GM18951 (cell line): ENCODE results near the gene ZFPL1.

Experiments used
- POLR2A ChIP-seq: IDR thresholded peaks from 4 replicates; pipeline ENCODE4 v1.6.1; 2011; ENCODE audit warnings: mild to moderate bottlenecking; ENCODE audit not compliant: insufficient read length, insufficient read depth; ENCODE audit errors: extremely low read depth
- in situ Hi-C: fragments of 300-500 bp; cut with MboI; formaldehyde crosslinking; loops from one replicate; pipeline ENCODE4 v1.12.0; 2022; ENCODE audit warnings: low sequenced_read_pairs, mixed read lengths, inconsistent platforms; ENCODE audit not compliant: unreplicated experiment

The ZFPL1 gene

DNA sequence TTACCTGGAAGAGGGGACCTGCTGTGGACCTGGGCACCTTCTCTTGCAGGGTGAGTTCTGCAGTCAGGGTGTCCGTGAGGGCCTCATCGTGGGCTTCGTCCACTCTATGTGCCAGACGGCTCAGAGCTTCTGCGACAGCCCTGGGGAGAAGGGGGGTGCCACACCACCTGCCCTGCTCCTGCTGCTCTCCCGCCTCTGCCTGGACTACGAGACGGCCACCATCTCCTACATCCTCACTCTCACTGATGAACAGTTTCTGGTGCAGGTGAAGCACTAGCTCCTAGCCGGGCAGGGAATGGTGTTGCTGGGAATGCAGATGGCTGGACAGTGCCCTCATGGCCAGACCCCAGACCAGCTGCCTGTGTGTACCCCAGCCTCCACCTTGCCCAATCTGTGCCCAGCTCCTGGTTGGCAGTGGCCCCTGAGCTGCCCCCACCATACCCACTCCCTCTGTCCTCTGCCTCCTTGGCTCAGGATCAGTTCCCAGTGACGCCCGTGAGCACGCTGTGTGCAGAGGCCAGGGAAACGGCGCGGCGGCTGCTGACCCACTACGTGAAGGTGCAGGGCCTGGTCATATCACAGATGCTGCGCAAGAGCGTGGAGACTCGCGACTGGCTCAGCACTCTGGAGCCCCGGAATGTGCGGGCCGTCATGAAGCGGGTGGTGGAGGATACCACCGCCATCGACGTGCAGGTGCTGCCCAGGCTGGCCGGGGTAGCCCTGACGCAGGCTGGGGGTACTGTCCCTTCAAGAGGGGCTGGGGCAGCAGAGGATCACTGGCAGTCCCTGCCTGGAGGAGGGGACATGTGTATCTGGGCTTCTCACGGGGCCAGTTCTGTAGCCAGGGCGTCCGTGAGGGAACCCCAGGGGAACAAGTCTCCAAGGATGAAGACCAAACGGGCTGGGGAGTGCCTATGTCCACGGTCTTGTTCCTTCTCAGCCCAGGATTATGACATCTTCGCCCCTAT lies 25.5 kb downstream of the ZFPL1 start:
- no peak for TF ChIP-seq POLR2A
- in situ Hi-C loops = no loop called here

DNA sequence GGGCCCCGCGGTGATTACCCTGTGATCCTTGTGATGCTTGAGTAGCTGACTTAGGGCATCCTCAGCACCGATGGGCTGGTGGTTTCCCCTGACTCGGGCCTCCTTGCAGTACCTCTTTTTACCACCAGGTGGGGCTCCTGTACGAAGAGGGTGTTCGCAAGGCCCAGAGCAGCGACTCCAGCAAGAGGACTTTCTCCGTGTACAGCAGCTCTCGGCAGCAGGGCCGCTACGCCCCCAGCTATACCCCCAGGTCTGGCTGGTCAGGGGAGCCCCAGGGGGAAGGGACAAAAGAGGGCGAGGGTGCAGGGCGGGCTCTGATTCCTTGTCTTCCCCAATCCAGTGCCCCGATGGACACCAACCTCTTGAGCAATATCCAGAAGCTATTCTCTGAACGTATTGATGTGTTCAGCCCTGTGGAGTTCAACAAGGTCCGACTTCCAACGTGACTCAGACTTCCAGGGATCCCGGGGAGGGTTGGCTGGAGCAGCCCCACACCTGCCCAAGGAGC lies 26.4 kb downstream of the ZFPL1 start:
- in situ Hi-C loops = no loop called here
- TF ChIP-seq POLR2A = no peak

GRCh38 chr11:65111159-65111743 lies 27.2 kb downstream of the ZFPL1 start:
- in situ Hi-C loops = no loop called here
- TF ChIP-seq POLR2A = no peak

- in situ Hi-C loops = no loop called here
- TF ChIP-seq POLR2A = peak; percentile 98
Measured at GRCh38 chr11:65111744-65112545, 27.9 kb downstream of the ZFPL1 start, which contains the start of gene TM7SF2. TM7SF2 (plus strand) TSS chr11:65111872; CDS start chr11:65112016, 144 bp downstream.

- TF ChIP-seq POLR2A = no peak
- in situ Hi-C loops = no loop called here
Measured at GRCh38 chr11:65112546-65113360, 28.7 kb downstream of the ZFPL1 start.

DNA sequence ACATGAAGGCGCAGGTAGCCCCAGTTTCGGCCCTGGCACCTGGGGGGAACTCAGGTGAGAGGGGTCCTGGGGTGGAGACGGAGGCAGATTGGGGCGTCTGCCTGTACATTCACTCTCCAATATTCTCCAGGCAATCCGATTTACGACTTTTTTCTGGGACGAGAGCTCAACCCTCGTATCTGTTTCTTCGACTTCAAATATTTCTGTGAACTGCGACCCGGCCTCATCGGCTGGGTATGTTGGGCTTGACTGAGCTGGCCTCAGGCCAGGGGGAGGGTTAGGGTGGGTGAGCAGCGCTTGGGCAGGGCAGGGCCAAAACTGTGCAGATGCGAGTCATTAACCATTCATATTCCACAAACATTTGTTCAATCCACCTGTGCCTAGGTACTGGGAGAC lies 29.3 kb downstream of the ZFPL1 start:
- no peak for TF ChIP-seq POLR2A
- in situ Hi-C loops = no loop called here

- in situ Hi-C loops = no loop called here
- TF ChIP-seq POLR2A = no peak
Measured at GRCh38 chr11:65113839-65114238, 29.8 kb downstream of the ZFPL1 start.

DNA sequence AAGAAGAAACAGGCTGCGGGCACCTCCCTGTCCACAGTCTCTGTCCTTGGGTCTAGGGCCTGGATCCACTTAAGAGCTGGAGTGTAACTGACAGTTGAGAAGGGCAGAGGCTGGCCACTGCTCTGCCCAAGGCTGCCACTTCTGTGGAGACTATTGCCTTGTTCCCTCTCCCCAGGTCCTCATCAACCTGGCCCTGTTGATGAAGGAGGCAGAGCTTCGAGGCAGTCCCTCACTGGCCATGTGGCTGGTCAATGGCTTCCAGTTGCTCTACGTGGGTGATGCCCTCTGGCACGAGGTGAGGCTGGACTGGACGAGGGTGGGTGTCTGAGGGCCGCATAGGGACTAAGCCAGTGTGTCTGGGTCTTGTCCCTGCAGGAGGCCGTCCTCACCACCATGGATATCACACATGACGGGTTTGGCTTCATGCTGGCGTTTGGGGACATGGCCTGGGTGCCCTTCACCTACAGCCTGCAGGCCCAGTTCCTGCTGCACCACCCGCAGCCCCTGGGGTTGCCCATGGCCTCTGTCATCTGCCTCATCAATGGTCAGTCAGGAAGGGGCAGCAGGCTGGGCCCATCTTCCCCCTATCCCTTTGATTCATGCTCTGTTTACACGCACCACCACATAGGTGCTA lies 30.6 kb downstream of the ZFPL1 start:
- in situ Hi-C loops = no loop called here
- no peak for TF ChIP-seq POLR2A

- no peak for TF ChIP-seq POLR2A
- in situ Hi-C loops = no loop called here
Measured at GRCh38 chr11:65115361-65116082, 31.5 kb downstream of the ZFPL1 start.

DNA sequence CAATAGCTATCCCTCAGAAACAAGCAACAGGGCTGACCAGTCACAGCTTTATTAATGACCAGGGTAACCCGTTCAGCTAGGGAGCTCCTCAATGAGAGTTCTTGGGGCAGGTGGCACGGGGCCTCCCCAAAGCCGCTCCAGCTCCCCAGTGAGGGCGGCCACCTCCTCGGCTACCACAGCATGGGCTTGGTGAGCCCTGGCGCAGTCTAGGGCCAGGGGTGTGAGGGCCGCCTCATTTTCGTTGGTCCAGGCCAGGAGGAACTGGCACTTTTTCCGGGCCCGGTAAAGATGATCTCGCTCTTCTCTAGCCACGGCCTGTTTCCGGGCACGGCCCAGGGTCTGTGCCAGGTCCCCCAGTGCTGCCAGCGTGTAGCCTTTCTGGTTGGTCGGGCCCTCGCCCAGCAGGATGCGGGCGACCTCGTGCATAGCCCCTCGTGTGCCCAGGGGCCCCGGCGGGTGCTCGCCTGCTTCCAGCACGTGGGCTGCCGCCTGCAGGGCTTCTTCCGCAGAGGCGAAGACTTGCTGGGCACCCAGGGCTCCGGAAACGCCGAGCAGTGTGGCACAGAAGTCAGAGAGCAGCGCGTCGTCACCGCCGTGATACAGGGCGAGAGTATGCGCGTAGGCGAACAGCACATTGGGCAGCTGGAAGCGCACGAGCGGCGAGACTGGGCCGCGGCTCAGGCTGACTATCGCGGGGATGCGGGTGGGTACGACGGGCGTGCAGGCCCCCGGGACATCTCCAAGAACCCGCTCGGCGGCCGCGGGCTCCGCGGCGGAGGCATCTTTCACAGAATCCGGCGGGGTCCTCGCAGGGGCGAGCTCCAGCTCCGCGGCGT lies 32.6 kb downstream of the ZFPL1 start:
- no peak for TF ChIP-seq POLR2A
- in situ Hi-C loops = no loop called here
